HFFc6 (cell line): ENCODE measurements around the gene RDH13. TPM values are rescaled to one million over a fixed set of nuclear protein-coding genes. Genes with fewer than 3 reads are reported as not detected.

ENCODE experiments used
- DNase-seq: peaks from one replicate; pipeline ENCODE4 v3.0.0-alpha.2; 2018
- H3K27ac Mint-ChIP-seq: 2 replicates; pipeline ENCODE4 v1.8.0; 2020; ENCODE audit warnings: mild to moderate bottlenecking, mixed read lengths
- H3K27me3 Mint-ChIP-seq: 2 replicates; pipeline ENCODE4 v1.8.0; 2021; ENCODE audit warnings: mild to moderate bottlenecking, moderate library complexity, mixed read lengths; ENCODE audit not compliant: insufficient read depth
- H3K36me3 Mint-ChIP-seq: 2 replicates; pipeline ENCODE4 v1.8.0; 2021; ENCODE audit warnings: low read depth, mixed read lengths
- H3K4me1 Mint-ChIP-seq: 2 replicates; pipeline ENCODE4 v1.8.0; 2020; ENCODE audit warnings: low read depth, mixed read lengths
- H3K4me3 Mint-ChIP-seq: 2 replicates; pipeline ENCODE4 v1.8.0; 2020; ENCODE audit warnings: mild to moderate bottlenecking, moderate library complexity, mixed read lengths
- H3K9me3 Mint-ChIP-seq: 2 replicates; pipeline ENCODE4 v1.8.0; 2020; ENCODE audit warnings: mild to moderate bottlenecking, mixed read lengths
- CTCF ChIP-seq: fragments of 200-600 bp; sonication (generic); IDR thresholded peaks from 2 replicates; pipeline ENCODE4 v1.5.0; 2021; ENCODE audit warnings: antibody characterized with exemption, mild to moderate bottlenecking
- total RNA-seq, 6 experiments: library from RNA; stranded (reverse); fragmentation: NEBNext Ultra II Directional; extraction: Animal tissue kit (Norgen Biotek cat#: 25700); gene quantifications; 2 replicates in 1 of 6; 3 replicates in 5 of 6; pipeline ENCODE4 v1.2.3, GENCODE V29; 2021

Gene RDH13
- total RNA-seq, 6 experiments from 2014 or later, result 2.4 to 3.3 (median 2.8) TPM

GRCh38 chr19:55058781-55059610 lies 4.0 kb downstream of the RDH13 start:
- H3K4me1 Mint-ChIP-seq, result no peaks in the 10 kb centered on the region
- H3K9me3 Mint-ChIP-seq, result no peaks in the 10 kb centered on the region
- no peaks in the 10 kb centered on the region; the same call in 1 of the 2 replicates for H3K27me3 Mint-ChIP-seq
- no peak for DNase-seq
- H3K4me3 Mint-ChIP-seq, result no peak overlapping the region
- no peak overlapping the region for H3K27ac Mint-ChIP-seq
- no peak for TF ChIP-seq CTCF
- no peaks in the 10 kb centered on the region for H3K36me3 Mint-ChIP-seq

- Mint-ChIP-seq H3K4me1 (no peaks in the 10 kb centered on the region), H3K36me3 (peaks cover 4% of the 10 kb centered on the region; the same call in 1 of the 2 replicates), H3K4me3 (no peak overlapping the region), H3K9me3 (peaks cover 7% of the 10 kb centered on the region; the same call in 1 of the 2 replicates), H3K27me3 (no peaks in the 10 kb centered on the region), H3K27ac (no peak overlapping the region)
- TF ChIP-seq CTCF, result no peak
- DNase-seq, result no peak
These were observed 6.1 kb downstream of the RDH13 start for GRCh38 chr19:55056827-55057226.

- Mint-ChIP-seq H3K4me3 (no peak overlapping the region), H3K27ac (no peak overlapping the region), H3K4me1 (no peaks in the 10 kb centered on the region), H3K27me3 (no peaks in the 10 kb centered on the region), H3K9me3 (peaks cover 7% of the 10 kb centered on the region; the same call in 1 of the 2 replicates), H3K36me3 (peaks cover 4% of the 10 kb centered on the region; the same call in 1 of the 2 replicates)
- DNase-seq, result no peak
- TF ChIP-seq CTCF, result no peak
These were observed 9.2 kb downstream of the RDH13 start for GRCh38 chr19:55053735-55054134.

- DNase-seq, result no peak
- TF ChIP-seq CTCF, result no peak
- H3K27ac Mint-ChIP-seq, result no peak overlapping the region
- peaks cover 7% of the 10 kb centered on the region; the same call in 1 of the 2 replicates for H3K9me3 Mint-ChIP-seq
- no peaks in the 10 kb centered on the region for H3K4me1 Mint-ChIP-seq
- no peak overlapping the region for H3K4me3 Mint-ChIP-seq
- H3K27me3 Mint-ChIP-seq, result no peaks in the 10 kb centered on the region
- H3K36me3 Mint-ChIP-seq, result peaks cover 4% of the 10 kb centered on the region; the same call in 1 of the 2 replicates
These were observed 12.0 kb downstream of the RDH13 start for GRCh38 chr19:55050749-55051532.

- DNase-seq, result no peak
- no peak overlapping the region for H3K27ac Mint-ChIP-seq
- TF ChIP-seq CTCF, result no peak
- no peak overlapping the region for H3K4me3 Mint-ChIP-seq
- peaks cover 9% of the 10 kb centered on the region for H3K36me3 Mint-ChIP-seq
- H3K9me3 Mint-ChIP-seq, result peaks cover 7% of the 10 kb centered on the region; the same call in 1 of the 2 replicates
- no peaks in the 10 kb centered on the region for H3K27me3 Mint-ChIP-seq
- no peaks in the 10 kb centered on the region for H3K4me1 Mint-ChIP-seq
These were observed 14.5 kb downstream of the RDH13 start for GRCh38 chr19:55048446-55048845.
